ENCODE measurements around the gene ABCA13.

ABCA13 gene

GRCh38 chr7:48665353-48666135, 494.3 kb downstream of the ABCA13 start:
- DNase-seq: no peak

- DNase-seq: no peak
These were observed 496.1 kb downstream of the ABCA13 start for GRCh38 chr7:48667407-48667806.

GRCh38 chr7:48671656-48672055, 500.4 kb downstream of the ABCA13 start:
- DNase-seq: no peak

- no peak for DNase-seq
These were observed 509.7 kb downstream of the ABCA13 start for GRCh38 chr7:48681006-48681405.

GRCh38 chr7:48691788-48692187, 520.5 kb downstream of the ABCA13 start:
- no peak for DNase-seq
